HG03039 (cell line): ENCODE results near the gene RND3.

Experiments used
- ATAC-seq: cut with Tn5 transposase; IDR thresholded peaks from one replicate; pipeline ENCODE4 v1.9.1; 2021; ENCODE audit warnings: mild to moderate bottlenecking, moderate library complexity; ENCODE audit not compliant: unreplicated experiment

Gene RND3

GRCh38 chr2:150476809-150477302, 10.6 kb downstream of the RND3 start:
- no peak for ATAC-seq

GRCh38 chr2:150476286-150476685, 11.2 kb downstream of the RND3 start:
- no peak for ATAC-seq

DNA sequence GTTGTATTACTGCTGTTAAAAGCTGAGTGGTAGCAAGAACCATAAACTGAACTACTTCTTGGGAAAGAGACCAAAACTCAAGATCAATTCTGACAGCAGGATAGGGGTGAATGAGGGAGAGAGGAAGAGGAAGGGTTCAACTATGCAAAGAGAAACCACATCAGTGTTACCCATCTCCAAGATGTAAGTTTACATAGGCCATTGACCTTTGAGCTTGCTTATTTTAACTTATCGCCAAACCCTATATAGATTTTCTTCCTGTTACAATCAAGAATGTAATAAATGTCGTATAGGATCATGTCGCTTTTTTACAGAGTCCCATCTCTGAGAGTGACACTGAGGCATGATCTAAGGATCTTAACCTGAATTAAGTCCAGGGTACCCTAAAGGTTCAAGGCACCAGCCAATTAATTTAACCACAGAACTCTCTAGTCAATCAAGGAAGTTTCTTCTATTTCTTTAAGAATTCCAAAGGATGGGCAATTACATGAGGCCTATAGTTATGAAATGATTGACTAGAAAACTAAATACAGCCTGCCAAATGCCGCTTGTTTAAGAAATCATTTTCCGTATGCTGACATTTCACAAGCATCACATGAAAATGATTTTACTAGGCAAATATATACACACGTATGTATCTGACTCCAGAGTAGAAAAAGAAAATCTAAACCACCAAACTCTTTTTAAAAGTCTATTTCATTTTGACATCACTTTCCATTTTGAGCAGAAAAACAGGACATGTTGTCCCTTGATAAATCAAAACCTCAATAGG, 11.8 kb downstream of the RND3 start:
- no peak for ATAC-seq

DNA sequence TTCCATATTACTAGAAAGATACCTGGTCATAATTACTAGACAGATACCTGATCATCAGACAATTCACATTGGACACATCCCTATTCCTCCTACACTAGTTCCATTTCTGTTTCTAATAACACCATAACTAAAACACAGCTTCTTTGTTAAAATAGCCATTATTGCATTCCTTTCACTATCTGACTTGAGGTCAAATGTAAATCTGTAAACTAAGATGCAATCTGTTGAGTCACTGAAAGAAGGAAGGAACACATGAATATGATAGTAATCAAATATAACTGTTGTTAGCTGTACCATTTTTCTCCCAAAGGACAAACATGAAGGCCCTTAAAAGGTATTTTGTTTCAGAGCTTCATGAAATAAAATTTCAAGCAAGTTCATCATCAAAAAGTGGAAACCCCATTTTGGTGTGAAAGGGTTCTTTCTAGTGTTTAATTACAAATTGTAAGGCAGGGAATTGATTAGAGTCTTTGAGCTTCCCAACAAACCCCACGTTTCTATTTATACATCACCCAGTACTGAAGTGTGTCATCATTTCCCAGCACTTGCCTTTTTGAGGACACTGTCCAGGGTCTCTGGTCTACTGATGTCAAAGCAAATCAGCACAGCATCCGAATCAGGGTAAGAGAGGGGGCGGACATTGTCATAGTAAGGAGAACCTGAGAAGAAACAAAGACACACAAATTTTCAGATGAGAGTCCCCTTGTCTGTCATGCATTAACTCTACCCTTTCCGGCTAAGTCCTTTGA, 13.0 kb downstream of the RND3 start:
- no peak for ATAC-seq

- ATAC-seq, result no peak
Observed at GRCh38 chr2:150473767-150474166, 13.7 kb downstream of the RND3 start.

- no peak for ATAC-seq
Observed at GRCh38 chr2:150472511-150472899, 15.0 kb downstream of the RND3 start.

- ATAC-seq, result no peak
Observed at GRCh38 chr2:150471813-150472510, 15.5 kb downstream of the RND3 start.

GRCh38 chr2:150470435-150470834, 17.0 kb downstream of the RND3 start:
- ATAC-seq, result no peak

GRCh38 chr2:150469706-150470274, 17.7 kb downstream of the RND3 start:
- ATAC-seq, result no peak

DNA sequence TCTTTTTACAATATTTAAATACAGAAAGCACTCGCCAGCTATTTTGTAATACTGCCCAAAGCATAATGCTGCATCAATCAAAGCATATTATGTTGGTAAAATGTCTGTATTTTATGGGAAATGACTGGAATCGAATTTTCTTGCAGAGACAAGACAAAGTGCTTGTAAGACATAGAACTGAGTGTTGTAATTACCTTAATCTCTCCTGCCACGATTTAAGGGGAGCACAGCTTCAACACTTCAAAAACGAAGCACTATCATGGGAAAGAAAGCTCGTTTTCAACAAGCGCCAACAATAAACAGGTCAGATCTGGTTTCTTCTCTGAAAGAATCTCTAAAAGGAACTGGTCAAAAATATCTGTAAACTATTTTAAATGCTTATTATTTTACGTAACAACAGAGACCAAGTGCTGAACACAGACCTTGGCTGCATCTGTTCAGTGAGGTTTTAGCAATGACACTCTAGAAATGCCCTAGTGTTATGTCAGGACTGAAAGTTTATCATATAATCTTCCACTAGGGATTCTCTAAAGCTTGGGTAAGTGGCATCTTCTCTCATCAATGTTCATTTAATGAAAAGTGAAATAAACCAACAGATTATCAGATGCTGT, 19.0 kb downstream of the RND3 start:
- ATAC-seq, result no peak

DNA sequence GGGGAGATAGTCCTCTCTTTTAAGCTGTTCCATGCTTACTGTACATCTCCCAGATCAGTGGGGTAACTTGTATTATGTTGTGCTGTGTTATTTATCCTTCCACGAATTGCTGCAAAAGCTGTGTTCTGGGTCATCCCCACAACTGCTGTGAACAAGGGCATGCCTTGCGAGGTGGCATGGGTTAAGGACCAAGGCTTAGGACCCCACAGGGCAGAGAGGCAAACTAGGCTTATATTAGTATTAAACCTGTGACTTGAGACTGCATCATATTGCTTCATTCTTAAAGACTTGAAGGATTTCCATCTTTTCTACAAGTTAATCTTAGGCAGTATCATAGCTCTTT, 19.9 kb downstream of the RND3 start:
- ATAC-seq, result no peak

DNA sequence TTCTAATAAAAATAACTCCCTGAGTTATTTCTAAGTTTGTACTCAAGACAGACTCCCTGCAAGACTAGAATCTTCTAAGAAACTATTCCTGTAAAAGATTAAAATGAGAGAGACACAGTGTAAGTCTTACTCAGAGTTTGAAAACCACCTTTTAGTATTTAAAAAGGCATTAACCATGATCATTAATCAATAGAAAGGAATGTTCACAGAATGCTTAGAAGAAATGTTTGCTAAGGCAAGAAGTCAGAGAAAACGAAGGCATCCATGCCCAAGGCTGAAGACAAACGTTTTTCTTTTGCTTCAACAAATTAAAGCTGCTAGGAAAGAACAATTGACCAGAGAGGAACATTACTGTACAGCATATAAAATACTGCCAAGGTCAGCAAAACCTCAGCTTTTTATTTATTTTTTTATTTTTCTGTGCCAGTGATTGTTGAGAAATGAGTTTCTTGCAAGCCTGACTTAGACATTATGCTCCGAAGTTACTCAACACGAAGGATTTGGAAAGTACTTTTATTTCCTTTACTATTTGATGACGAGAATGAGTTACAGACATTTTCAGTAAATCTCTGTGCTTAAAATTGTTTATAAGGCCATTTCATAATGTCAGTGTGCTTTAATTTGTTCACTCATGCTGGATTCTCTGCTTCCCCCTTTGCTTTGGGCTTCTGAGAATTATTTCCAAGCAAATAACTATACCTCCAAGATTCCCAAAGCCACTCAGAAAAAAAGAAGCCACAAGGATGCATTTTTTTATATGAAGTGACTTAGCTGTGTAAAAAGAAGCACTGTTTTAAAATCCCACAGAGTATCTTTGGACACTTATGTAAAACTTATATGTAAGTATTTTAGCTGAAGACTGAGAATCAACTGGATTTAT, 20.5 kb downstream of the RND3 start:
- no peak for ATAC-seq

DNA sequence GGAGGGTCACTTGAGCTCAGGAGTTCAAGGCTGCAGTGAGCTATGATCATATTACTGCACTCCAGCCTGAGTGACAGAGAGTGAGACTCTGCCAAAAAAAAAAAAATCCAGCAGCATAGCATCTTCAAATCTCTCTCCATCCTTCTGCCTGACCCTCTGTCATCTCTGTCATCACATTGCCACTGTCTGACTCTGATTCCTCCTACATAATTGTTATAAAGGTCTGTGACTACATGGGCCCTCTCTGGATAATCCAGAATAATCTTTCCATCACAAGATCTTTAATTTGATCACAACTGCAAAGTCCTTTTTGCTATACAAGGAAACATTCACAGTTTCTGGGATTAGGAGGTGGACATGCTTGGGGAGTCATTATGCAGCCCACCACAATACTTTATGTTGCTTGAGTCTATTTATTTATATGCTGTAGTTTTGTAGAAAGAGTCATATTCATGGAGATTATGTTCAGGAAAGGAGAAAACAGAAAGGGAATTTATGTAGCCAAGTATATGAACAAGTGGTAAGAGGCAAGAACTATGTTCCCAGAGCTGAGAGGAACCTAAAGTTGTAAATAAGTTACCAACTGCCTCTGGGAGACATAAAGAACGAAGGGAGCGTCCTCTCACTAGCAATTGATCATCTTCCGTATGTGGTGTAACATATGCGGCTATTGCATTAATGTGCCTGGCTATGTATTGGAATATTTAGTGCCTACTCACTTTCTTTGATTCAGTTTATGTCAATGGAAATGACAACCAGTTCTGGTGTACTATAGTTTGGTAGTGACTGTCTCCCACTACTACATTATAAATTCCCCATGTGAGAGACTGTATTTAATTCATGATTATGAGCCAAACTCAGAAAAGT, 21.5 kb downstream of the RND3 start:
- ATAC-seq, result no peak

GRCh38 chr2:150464986-150465385, 22.5 kb downstream of the RND3 start:
- ATAC-seq, result no peak

DNA sequence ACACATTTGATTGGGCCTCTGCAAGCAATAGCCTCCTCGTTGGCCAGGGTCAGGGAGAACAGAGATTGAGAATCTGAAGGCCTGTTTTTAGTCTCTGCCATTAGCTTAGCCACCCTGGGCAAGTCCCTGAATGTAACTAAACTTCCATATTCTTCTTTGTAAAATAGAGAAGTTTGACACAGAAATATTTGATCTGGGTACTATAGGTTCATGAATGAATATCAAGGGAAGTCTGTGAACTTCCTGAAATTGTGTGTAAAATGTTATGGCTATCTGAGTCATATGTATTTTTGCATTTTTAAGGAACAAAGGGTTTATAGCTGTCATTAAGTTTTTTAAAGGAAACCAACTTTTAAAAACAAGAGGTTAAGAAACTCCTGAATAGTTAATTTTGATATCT, 23.2 kb downstream of the RND3 start:
- ATAC-seq, result no peak

GRCh38 chr2:150462770-150463169, 24.7 kb downstream of the RND3 start:
- no peak for ATAC-seq

- no peak for ATAC-seq
Observed at GRCh38 chr2:150459281-150459680, 28.2 kb downstream of the RND3 start.

GRCh38 chr2:150450765-150451164, 36.7 kb downstream of the RND3 start:
- no peak for ATAC-seq

DNA sequence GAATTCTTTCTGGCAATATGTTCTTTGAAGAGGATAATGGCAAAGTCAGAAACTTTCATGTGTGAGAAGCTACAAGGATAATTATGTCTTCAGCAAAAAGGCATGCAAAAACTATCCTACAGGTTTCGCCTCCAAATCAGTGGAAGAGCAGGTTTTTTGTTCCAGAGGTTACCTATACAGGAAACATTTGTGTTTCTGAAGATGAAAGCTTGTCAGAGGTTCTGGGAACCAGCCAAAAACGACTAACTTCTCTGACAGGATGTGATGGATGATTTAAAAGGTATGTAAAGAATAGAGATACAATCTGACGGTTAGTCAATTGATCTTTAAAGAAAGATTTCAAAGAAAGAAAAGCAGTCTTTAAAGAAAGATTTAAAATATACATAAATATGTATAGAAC, 37.6 kb downstream of the RND3 start:
- no peak for ATAC-seq
